Measurements from ENCODE around the gene MFN2. TPM values are rescaled to one million over a fixed set of nuclear protein-coding genes. Genes with fewer than 3 reads are reported as not detected.
A peak's percentile ranks its signal among the peaks of the same experiment; 100 is the strongest.
"Not testable (repeated sequence)": the region's sequence is repeated elsewhere in the genome, so short reads cannot be mapped to it uniquely, and the experiment has no call there.

The MFN2 gene
- total RNA-seq, 4 donors from 2014 or later: 80.0 to 131 (median 111) TPM

DNA sequence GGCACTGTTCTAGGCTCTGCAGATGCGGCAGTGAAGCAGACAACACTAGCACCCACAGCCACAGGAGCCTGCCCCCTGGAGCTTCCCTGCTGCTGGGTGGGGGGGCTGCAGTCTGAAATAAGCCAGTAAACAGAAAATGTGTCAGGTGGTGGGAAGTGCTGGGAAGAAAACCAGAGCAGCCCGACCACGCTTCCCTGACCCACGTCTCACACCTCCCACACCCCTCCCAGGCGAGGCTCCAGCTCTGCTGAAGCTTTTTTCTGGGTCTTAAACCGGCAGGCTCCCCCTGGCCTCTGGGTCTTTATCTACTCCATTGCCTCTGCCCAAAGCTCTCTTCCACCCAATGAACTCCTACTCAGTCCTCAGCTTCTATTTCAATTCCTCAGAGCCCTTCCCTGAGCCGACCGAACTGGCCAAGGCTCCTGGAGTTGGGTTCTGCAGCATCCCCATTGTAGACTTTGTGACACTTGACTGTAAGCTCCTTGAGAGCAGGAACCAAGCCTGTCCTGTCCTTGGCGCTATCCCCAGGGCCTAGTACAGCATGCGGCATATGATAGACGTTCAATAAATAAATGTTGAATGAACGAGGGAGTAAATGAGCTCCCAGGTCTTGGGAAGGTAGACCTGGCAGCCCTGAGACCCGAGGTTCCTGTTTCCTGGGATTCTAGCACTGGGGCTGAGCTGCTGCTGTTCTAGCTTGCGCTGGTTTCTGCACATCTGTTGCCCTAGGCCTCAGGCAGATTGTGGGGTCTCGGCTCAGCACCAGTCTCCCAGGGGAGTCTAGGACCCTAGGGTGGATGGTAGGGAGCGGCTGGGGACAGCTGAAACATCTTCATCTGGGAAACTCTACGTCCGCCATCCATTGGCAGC lies 57.5 kb downstream of the MFN2 start:
- no peak overlapping the region for H3K27ac ChIP-seq
- intact Hi-C loops (cut with DNase I): no loop called here
- H3K4me1 ChIP-seq: peaks cover 5 to 24% of the 10 kb centered on the region in 2 donors
- TF ChIP-seq POLR2A (IDR thresholded peaks at IDR 0.05): no peak
- TF ChIP-seq, protein P1, sequence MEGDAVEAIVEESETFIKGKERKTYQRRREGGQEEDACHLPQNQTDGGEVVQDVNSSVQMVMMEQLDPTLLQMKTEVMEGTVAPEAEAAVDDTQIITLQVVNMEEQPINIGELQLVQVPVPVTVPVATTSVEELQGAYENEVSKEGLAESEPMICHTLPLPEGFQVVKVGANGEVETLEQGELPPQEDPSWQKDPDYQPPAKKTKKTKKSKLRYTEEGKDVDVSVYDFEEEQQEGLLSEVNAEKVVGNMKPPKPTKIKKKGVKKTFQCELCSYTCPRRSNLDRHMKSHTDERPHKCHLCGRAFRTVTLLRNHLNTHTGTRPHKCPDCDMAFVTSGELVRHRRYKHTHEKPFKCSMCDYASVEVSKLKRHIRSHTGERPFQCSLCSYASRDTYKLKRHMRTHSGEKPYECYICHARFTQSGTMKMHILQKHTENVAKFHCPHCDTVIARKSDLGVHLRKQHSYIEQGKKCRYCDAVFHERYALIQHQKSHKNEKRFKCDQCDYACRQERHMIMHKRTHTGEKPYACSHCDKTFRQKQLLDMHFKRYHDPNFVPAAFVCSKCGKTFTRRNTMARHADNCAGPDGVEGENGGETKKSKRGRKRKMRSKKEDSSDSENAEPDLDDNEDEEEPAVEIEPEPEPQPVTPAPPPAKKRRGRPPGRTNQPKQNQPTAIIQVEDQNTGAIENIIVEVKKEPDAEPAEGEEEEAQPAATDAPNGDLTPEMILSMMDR (IDR thresholded peaks at IDR 0.05): no peak
- H3K4me3 ChIP-seq (replicated peaks in 1 of 3): no peak overlapping the region
- WGBS, 2 donors: 81 to 94% methylated on average over 18 of the region's 18 CpGs
- H3K27me3 ChIP-seq: no peaks in the 10 kb centered on the region
- H3K36me3 ChIP-seq: no peaks in the 10 kb centered on the region
- DNase-seq: no peak
- H3K9me3 ChIP-seq: no peaks in the 10 kb centered on the region

DNA sequence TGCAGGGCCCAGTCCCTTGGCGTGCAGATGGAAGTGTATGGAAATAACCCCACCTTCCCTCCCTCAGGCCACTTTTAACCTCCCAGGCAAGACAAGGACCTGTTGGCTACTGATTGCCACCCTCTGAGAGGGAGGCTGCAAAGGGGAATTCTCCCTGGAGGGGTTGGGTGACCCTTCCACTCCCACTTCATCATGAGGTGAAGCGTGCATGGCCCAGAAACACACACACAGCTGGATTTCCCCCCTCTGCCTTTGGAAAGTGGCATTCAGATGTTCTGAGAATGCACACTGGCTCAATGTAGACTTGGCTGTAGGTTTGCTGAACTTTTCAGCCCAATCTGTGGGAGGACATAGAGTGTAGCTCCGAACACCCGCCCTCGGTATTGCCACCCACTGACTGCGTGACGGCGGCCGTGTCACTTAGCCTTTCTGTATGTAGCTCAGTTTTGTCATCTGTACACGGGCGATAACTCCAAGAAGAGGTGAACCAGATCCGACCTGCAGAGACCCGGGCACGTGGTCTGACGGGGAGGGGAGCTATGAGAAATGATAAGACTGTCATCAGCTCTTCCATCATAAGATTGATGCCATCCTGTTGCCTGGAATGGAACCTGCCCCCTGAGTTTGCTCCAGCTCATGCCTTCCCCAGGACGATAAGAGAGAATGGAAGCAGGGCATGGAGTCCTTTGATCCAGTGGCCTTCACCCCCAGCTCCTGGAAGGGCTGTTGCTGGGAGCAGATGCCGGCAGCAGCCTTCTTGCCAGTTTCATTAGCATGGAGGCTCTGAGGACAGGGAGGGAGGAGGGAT lies 58.3 kb downstream of the MFN2 start:
- Histone ChIP-seq H3K9me3 (no peaks in the 10 kb centered on the region), H3K4me3 (replicated peaks in 1 of 3) (no peak overlapping the region), H3K27me3 (no peaks in the 10 kb centered on the region), H3K4me1 (peaks cover 5 to 24% of the 10 kb centered on the region in 2 donors), H3K36me3 (no peaks in the 10 kb centered on the region), H3K27ac (no peak overlapping the region)
- DNase-seq: no peak
- no peak for TF ChIP-seq POLR2A (IDR thresholded peaks at IDR 0.05)
- TF ChIP-seq, protein P1 (IDR thresholded peaks at IDR 0.05): no peak
- intact Hi-C loops (cut with DNase I): no loop called here
- 86 to 88% methylated on average over 15 to 16 of the region's 17 CpGs for WGBS, 2 donors

DNA sequence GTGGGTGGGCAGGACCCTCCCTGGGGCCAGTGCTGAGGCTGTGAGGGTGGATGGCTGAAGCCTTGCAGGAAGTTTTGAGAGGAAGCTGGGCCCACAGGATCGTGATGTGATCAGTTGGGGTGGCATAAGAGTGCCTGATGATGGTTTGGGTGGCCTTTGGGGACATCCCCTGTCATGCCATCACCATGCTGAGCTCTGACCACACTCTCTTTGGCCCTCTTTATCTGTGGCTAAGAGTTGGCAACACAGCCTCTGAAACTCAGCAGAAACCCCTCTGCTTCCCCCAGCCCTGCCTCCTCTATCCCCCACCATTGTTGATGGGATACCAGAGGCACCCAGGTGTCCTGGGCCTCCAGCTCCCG lies 58.9 kb downstream of the MFN2 start:
- peaks cover 5 to 20% of the 10 kb centered on the region in 2 donors for H3K4me1 ChIP-seq
- no peak for DNase-seq
- WGBS, 2 donors: 56 to 79% methylated on average over 2 of the region's 2 CpGs
- intact Hi-C loops (cut with DNase I): no loop called here
- no peaks in the 10 kb centered on the region for H3K36me3 ChIP-seq
- no peaks in the 10 kb centered on the region for H3K9me3 ChIP-seq
- no peak overlapping the region for H3K4me3 ChIP-seq (replicated peaks in 1 of 3)
- H3K27me3 ChIP-seq: no peaks in the 10 kb centered on the region
- TF ChIP-seq, protein P1 (IDR thresholded peaks at IDR 0.05): no peak
- no peak for TF ChIP-seq POLR2A (IDR thresholded peaks at IDR 0.05)
- H3K27ac ChIP-seq: no peak overlapping the region

DNA sequence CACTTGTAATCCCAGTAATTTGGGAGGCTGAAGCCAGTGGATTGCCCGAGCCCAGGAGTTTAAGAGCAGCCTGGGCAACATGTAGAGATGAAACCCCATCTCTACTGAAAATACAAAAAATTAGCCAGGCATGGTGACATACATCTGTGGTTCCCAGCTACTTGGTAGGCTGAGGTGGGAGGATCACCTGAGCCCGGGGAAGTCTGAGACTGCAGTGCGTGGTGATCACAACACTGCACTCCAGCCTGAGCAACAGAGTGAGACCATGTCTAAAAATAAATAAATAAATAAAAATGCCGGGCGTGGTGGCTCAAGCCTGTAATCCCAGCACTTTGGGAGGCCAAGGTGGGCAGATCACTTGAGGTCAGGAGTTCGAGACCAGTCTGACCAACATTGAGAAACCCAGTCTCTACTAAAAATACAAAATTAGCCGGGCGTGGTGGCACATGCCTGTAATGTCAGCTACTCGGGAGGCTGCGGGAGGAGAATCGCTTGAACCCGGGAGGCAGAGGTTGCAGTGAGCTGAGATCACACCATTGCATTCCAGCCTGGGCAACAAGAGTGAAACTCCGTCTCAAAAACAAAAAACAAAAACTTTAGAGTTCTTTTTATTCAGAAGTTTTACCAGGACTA lies 59.7 kb downstream of the MFN2 start:
- DNase-seq: peak in 1 of 2 donors; percentile 16
- H3K36me3 ChIP-seq; H3K27me3 ChIP-seq; H3K9me3 ChIP-seq; H3K4me3 ChIP-seq (replicated peaks in 1 of 3); intact Hi-C loops (cut with DNase I): not testable (repeated sequence)
- WGBS, 2 donors: 46 to 66% methylated on average over 13 of the region's 13 CpGs
- H3K4me1 ChIP-seq: peaks cover 5 to 14% of the 10 kb centered on the region in 2 donors
- peak overlapping the region in 1 of 3 donors; percentile 46 for H3K27ac ChIP-seq

DNA sequence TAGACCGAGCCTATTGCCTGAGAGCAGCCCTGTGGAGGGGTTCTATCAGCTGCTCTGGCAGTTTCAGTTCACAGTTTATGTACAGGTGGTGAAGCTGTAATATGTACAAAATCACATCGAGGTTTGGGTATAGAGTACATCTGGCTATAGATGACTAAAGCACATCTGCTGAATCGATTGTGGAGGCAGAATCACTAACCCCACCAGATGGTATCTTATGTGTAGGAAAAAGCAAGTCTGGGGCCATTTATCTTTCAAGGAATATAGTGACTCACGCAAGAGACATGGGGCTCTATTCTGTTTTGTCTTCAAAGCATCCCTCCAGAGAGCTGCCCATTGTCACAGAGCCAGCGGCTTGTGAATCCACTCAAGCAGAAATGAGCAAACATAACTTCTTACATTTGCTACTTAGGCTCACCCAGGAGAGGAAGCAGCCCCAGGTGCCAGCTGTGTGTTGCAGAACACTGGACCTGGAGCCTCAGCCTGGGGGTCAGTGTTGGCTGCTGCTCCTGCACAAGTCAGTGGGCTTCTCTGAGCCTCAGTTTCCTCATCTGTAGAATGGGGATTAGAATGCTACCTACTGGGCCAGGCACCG lies 60.3 kb downstream of the MFN2 start:
- Histone ChIP-seq H3K27me3 (no peaks in the 10 kb centered on the region), H3K4me1 (peaks cover 5 to 14% of the 10 kb centered on the region in 2 donors), H3K4me3 (replicated peaks in 1 of 3) (no peak overlapping the region), H3K27ac (peak overlapping the region in 1 of 3 donors; percentile 46), H3K36me3 (no peaks in the 10 kb centered on the region), H3K9me3 (no peaks in the 10 kb centered on the region)
- peak; percentile 90 to 94 for DNase-seq
- WGBS, 2 donors: 19 to 31% methylated on average over 5 to 6 of the region's 6 CpGs
- TF ChIP-seq POLR2A (IDR thresholded peaks at IDR 0.05): no peak
- intact Hi-C loops (cut with DNase I): no loop called here

DNA sequence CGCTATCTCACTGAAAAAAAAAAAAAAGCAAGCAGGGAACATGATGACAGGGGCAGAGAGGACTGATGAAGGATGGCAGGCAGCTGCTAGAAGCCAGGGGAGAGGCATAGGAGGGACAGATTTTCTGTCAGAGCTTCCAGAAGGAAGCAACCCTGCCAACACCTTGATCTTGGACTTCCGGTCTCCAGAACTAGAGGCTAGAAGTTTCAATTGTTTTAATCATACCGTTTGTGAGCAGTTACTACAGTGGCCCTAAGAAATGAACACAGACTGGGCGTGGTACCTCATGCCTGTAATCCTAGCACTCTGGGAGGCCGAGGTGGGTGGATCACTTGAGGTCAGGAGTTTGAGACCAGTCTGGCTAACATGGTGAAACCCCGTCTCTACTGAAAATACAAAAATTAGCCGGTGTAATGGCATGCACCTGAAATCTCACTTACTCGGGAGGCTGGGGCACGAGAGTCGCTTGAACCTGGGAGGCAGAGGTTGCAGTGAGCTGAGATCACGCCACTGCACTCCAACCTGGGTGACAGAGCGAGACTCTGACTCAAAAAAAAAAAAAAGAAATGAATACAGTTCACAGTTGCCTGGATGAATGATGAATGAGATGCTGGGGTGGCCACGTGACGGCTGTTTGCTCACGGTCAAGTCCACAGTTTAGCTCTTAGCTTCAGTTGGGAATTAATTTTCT lies 64.1 kb downstream of the MFN2 start:
- H3K4me3 ChIP-seq (replicated peaks in 1 of 3); H3K27ac ChIP-seq; H3K27me3 ChIP-seq; intact Hi-C loops (cut with DNase I); H3K36me3 ChIP-seq; DNase-seq; H3K9me3 ChIP-seq: not testable (repeated sequence)
- peaks cover 5 to 14% of the 10 kb centered on the region in 2 donors for H3K4me1 ChIP-seq
- WGBS, 2 donors: 76 to 85% methylated on average over 15 of the region's 15 CpGs
